PC-3 (cell line): ENCODE results near the gene FSIP1.

ENCODE experiments used
- CTCF ChIP-seq: fragments of 300-600 bp; sonication (generic); conservative IDR thresholded peaks from 2 replicates; pipeline ENCODE4 v1.5.1; 2017; ENCODE audit warnings: antibody characterized with exemption, low read depth, mild to moderate bottlenecking, low read length
- EZH2phosphoT487 ChIP-seq: fragments of 300-600 bp; sonication (generic); IDR thresholded peaks from 2 replicates; pipeline ENCODE4 v1.6.1; 2018; ENCODE audit warnings: mild to moderate bottlenecking, antibody characterized with exemption, low read length, borderline replicate concordance

- TF ChIP-seq CTCF (no peak), EZH2phosphoT487 (no peak)
Measured at GRCh38 chr15:39597336-39597735, 185.3 kb downstream of the FSIP1 start.
